Breast epithelium (tissue), 4 donors: ENCODE measurements around the gene ABHD13. TPM values are rescaled to one million over a fixed set of nuclear protein-coding genes. Genes with fewer than 3 reads are reported as not detected.

Experiments used
- DNase-seq, 2 donors: peaks; one replicate each; pipeline ENCODE4 v3.0.0-alpha.2; 2019; ENCODE audit warnings: low spot score in 2 of 2
- H3K27ac ChIP-seq, 2 donors: fragments of 200-600 bp; sonication (generic) in 1 of 2; one replicate each; pipeline ENCODE4 v1.5.1; 2016 to 2019; ENCODE audit warnings: mild to moderate bottlenecking in 1 of 2
- H3K27me3 ChIP-seq, 2 donors: fragments of 200-600 bp; sonication (generic) in 1 of 2; one replicate each; pipeline versions ENCODE4 v1.5.1 to v1.6.0; 2017 to 2019; ENCODE audit warnings: control low read depth in 1 of 2, mild to moderate bottlenecking in 1 of 2
- H3K36me3 ChIP-seq: fragments of 200-600 bp; one replicate; pipeline ENCODE4 v1.5.1; 2019
- H3K4me1 ChIP-seq, 2 donors: fragments of 200-600 bp; sonication (generic); one replicate each; pipeline ENCODE4 v1.5.1; 2016 to 2019; ENCODE audit warnings: control low read depth in 1 of 2
- H3K4me3 ChIP-seq, 3 donors: fragments of 200-600 bp; sonication (generic); 1 replicate in 2 of 3; 2 replicates in 1 of 3; pipeline ENCODE4 v1.5.1; 2016 to 2019; ENCODE audit warnings: mild to moderate bottlenecking in 3 of 3, moderate library complexity in 2 of 3
- H3K9me3 ChIP-seq, 2 donors: fragments of 200-600 bp; sonication (generic) in 1 of 2; one replicate each; pipeline ENCODE4 v1.5.1; 2016 to 2019; ENCODE audit warnings: control low read depth in 1 of 2
- POLR2A ChIP-seq: fragments of 450-650 bp; IDR thresholded peaks from one replicate; pipeline ENCODE4 v1.6.1; 2016; ENCODE audit warnings: antibody characterized with exemption, mild to moderate bottlenecking, moderate library complexity
- POLR2AphosphoS5 ChIP-seq, 3 donors: sonication (generic); formaldehyde crosslinking; IDR thresholded peaks; one replicate each; pipeline ENCODE4 v1.6.1; 2017; ENCODE audit warnings: antibody characterized with exemption in 3 of 3
- intact Hi-C: fragments of 100-400 bp; cut with DNase I; formaldehyde crosslinking; loops from one replicate; pipeline ENCODE4 v1.15.1; 2023; ENCODE audit warnings: low total_unique reads
- total RNA-seq, 3 donors: library from RNA; depleted of rRNA; stranded (reverse); fragments of >200 nt; gene quantifications; one replicate each; pipeline ENCODE4 v1.1.0, GENCODE V29; 2016
- TF ChIP-seq, protein P1 (sequence below), 3 donors: fragments of 450-650 bp; IDR thresholded peaks; one replicate each; pipeline ENCODE4 v1.5.1; 2016 to 2017; ENCODE audit warnings: antibody characterized with exemption in 3 of 3, mild to moderate bottlenecking in 3 of 3, moderate library complexity in 3 of 3

ABHD13 gene
- total RNA-seq, 3 donors from 2014 or later = 9.9 to 20.5 (median 14.4) TPM

DNA sequence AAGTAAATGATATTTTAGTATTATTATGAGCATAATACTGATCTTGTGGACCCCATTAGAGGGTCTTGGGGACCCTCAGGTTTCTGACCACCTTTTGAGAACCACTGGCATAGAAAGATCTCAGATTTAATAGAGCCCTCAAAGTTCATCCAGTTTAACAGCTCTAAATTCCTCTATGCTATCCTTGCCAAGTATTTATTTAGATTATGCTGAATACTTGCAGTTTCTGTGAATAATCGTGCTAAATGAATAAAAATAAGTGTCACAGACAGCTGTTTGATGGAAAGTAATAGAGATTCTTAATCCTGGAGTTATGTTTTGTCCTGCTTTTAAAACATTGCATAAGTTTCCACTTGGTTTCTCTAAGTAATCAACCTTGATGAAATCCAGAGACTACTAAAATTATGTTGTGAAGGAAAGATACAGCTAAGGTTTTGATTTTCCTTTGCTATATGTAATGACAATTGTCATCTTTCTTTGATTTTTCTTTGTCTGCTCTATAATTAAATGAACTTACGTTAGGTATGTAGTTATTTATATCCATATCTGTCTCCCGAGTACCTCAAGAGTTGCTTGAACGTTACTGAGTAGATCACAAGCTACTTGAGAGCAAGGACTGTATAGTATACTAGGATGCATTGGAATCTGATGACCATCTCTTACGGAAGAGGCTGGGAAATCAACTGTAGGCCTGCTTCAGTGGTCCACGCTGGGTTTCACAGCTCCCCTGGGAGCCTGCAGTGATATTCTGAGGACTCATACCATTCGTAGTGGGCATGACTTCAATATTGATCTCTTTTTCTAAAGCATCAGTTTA lies 5.7 kb downstream of the ABHD13 start:
- Histone ChIP-seq H3K4me3 (no peak overlapping the region), H3K9me3 (no peaks in the 10 kb centered on the region), H3K4me1 (peaks cover 0 to 4% of the 10 kb centered on the region in 2 donors), H3K27ac (no peak overlapping the region), H3K27me3 (no peaks in the 10 kb centered on the region), H3K36me3 (no peaks in the 10 kb centered on the region)
- TF ChIP-seq POLR2A (no peak), POLR2AphosphoS5 (IDR thresholded peaks at IDR 0.05) (no peak)
- TF ChIP-seq, protein P1, sequence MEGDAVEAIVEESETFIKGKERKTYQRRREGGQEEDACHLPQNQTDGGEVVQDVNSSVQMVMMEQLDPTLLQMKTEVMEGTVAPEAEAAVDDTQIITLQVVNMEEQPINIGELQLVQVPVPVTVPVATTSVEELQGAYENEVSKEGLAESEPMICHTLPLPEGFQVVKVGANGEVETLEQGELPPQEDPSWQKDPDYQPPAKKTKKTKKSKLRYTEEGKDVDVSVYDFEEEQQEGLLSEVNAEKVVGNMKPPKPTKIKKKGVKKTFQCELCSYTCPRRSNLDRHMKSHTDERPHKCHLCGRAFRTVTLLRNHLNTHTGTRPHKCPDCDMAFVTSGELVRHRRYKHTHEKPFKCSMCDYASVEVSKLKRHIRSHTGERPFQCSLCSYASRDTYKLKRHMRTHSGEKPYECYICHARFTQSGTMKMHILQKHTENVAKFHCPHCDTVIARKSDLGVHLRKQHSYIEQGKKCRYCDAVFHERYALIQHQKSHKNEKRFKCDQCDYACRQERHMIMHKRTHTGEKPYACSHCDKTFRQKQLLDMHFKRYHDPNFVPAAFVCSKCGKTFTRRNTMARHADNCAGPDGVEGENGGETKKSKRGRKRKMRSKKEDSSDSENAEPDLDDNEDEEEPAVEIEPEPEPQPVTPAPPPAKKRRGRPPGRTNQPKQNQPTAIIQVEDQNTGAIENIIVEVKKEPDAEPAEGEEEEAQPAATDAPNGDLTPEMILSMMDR (IDR thresholded peaks at IDR 0.05) = no peak
- intact Hi-C loops = no loop called here
- no peak for DNase-seq

DNA sequence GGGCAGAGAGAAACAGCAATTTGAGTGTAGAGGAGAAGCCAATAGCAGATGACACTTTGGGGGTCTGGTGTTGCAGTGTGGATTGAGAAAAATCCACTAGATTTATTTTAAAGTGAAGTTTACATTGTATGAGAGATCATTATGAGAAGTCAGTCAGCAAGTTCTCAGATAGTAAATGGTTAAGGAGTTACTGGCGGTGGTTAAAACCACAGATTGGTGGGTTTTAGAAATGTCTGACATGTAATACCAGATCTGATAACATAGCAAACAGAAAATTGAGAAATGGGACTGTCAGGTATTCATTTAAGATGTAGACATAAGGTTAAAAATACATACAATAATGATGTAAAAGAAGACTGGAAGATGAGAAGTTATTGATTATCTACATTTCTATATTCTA lies 7.2 kb downstream of the ABHD13 start:
- TF ChIP-seq, protein P1 (IDR thresholded peaks at IDR 0.05) = no peak
- TF ChIP-seq POLR2AphosphoS5 (IDR thresholded peaks at IDR 0.05) (no peak), POLR2A (no peak)
- intact Hi-C loops = no loop called here

DNA sequence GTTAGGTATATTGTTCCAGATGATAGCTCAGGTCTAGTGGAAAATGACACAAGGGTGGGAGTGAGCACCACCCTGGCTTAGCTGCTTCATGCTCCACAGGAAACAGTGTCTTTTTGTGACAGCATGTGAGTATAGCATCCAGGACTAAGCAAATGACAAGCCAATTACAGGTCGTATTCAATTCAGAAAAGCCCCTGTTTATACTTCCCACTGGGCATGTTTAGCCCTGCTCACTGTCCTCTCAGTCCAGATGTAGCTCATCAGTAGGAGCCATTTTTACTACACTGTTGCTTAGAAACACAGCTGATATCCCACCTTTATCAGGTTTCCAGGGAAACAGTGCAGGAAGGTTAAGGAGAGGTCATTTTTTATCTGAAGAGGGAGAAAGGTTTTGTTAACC lies 8.0 kb downstream of the ABHD13 start:
- intact Hi-C loops = no loop called here
- TF ChIP-seq, protein P1 (IDR thresholded peaks at IDR 0.05) = no peak
- TF ChIP-seq POLR2A = no peak
- TF ChIP-seq POLR2AphosphoS5 (IDR thresholded peaks at IDR 0.05) = no peak
- H3K4me1 ChIP-seq = no peaks in the 10 kb centered on the region
- H3K4me3 ChIP-seq = no peak overlapping the region
- H3K9me3 ChIP-seq = no peaks in the 10 kb centered on the region
- H3K27ac ChIP-seq = peak overlapping the region in 1 of 2 donors; percentile 19
- no peaks in the 10 kb centered on the region for H3K36me3 ChIP-seq
- H3K27me3 ChIP-seq = no peaks in the 10 kb centered on the region
- DNase-seq = no peak

More for the DNA sequence above, 7.2 kb downstream of the ABHD13 start:
- no peaks in the 10 kb centered on the region for H3K9me3 ChIP-seq
- H3K4me1 ChIP-seq = no peaks in the 10 kb centered on the region
- DNase-seq = no peak
- no peak overlapping the region for H3K27ac ChIP-seq
- no peak overlapping the region for H3K4me3 ChIP-seq
- no peaks in the 10 kb centered on the region for H3K27me3 ChIP-seq
- H3K36me3 ChIP-seq = no peaks in the 10 kb centered on the region

DNA sequence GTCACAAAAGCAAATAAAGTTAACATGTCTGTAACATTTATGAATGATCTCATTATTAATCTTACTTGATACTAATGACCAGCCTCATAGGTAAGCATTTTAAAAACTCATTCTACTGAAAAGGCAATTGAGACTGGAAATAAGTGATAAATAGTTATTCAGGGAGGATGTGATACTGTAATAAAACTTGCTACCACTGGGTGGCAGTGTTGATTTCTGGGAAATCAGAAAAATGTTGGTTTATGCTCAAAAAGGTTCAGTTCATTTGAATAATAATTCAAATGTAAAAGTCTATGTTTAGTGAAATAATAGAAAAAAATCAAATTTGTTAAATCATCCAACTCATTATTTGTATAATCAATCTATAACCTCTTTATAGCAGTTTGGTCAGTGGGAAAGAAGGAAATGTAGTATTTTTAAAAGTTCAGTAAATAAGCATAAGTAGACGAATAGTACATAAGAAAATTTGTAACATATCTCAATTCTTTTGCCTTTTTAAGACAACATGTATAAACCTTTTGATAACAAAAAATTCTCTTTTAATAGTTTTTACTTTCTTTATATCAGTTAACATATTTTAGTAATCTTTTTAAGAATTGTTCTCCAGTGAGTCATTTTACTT lies 9.6 kb downstream of the ABHD13 start:
- no peaks in the 10 kb centered on the region for H3K27me3 ChIP-seq
- intact Hi-C loops = no loop called here
- no peaks in the 10 kb centered on the region for H3K4me1 ChIP-seq
- no peaks in the 10 kb centered on the region for H3K9me3 ChIP-seq
- no peaks in the 10 kb centered on the region for H3K36me3 ChIP-seq
- H3K27ac ChIP-seq = no peak overlapping the region
- TF ChIP-seq POLR2A = no peak
- TF ChIP-seq, protein P1 (IDR thresholded peaks at IDR 0.05) = peak; percentile 55 to 67 (median 64)
- no peak for TF ChIP-seq POLR2AphosphoS5 (IDR thresholded peaks at IDR 0.05)
- DNase-seq = no peak
- H3K4me3 ChIP-seq = no peak overlapping the region

DNA sequence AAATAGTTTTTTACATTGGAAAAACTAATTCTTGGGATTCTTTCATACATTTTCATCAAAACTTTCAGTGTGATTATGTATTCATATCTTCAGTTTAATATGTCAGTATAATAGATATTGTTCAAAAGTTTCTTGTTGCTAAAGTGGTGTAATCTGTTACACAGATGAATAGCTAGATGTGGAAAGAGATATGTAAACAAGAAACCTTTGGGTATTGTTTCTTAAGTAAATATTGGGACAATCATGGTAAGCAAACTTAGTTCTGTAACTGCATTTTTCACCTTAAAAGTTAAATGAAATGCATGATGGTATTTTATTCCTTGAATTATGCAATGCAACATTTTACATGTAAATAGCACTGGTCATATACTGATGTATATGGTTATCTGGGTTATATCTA lies 12.2 kb downstream of the ABHD13 start:
- no peak for DNase-seq
- Histone ChIP-seq H3K4me3 (no peak overlapping the region), H3K36me3 (no peaks in the 10 kb centered on the region), H3K4me1 (no peaks in the 10 kb centered on the region), H3K9me3 (no peaks in the 10 kb centered on the region), H3K27ac (no peak overlapping the region), H3K27me3 (no peaks in the 10 kb centered on the region)
- TF ChIP-seq, protein P1 (IDR thresholded peaks at IDR 0.05) = no peak
- no peak for TF ChIP-seq POLR2A
- TF ChIP-seq POLR2AphosphoS5 (IDR thresholded peaks at IDR 0.05) = no peak
- intact Hi-C loops = no loop called here
